Adipocyte (in vitro differentiated cells): ENCODE measurements around the gene C12orf57.

Source experiments
- DNase-seq: peaks from one replicate; pipeline ENCODE4 v3.0.0-alpha.2; 2015; ENCODE audit warnings: low read depth
- H3K27me3 ChIP-seq: replicated peaks from 2 replicates; pipeline ENCODE4 v1.7.0; 2013; ENCODE audit warnings: mild to moderate bottlenecking, low read length, moderate library complexity; ENCODE audit not compliant: control insufficient read depth, insufficient read depth
- H3K36me3 ChIP-seq: 2 replicates; pipeline ENCODE4 v1.7.0; 2013; ENCODE audit warnings: low read length, mild to moderate bottlenecking, moderate library complexity; ENCODE audit not compliant: control insufficient read depth, insufficient read depth, severe bottlenecking
- H3K4me1 ChIP-seq: 2 replicates; pipeline ENCODE4 v1.7.0; 2013; ENCODE audit warnings: mild to moderate bottlenecking, low read length, moderate library complexity; ENCODE audit not compliant: control insufficient read depth, insufficient read depth
- H3K4me3 ChIP-seq: 2 replicates; pipeline ENCODE4 v1.7.0; 2013; ENCODE audit warnings: mild to moderate bottlenecking, low read length, moderate library complexity
- H3K9ac ChIP-seq: 2 replicates; pipeline ENCODE4 v1.7.0; 2013; ENCODE audit warnings: mild to moderate bottlenecking, low read length, moderate library complexity
- H3K9me3 ChIP-seq: 2 replicates; pipeline ENCODE4 v1.7.0; 2013; ENCODE audit warnings: mild to moderate bottlenecking, low read length, moderate library complexity; ENCODE audit not compliant: control insufficient read depth

The C12orf57 gene

DNA sequence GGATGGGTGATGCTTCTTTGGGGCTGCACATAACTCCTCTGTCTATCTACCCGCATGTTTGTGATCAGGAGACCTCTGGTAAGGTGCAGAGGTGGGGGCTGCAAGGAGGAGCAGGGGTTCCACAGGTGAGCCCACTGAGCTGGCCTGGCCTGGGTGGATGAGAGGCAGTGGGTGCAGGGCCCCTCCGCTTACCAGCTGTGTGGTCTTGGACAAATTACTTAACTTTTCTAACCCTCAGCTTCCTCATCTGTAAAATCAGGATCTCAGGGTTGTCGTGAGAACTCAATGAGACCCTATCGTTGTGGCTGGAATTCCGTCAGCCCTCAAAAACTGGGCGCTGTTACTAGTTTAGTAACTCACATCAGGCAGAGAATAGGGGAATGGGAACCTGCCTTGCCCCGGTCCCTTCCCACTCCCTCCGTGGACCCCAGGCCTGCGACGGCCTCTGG lies 14.8 kb downstream of the C12orf57 start:
- Histone ChIP-seq H3K4me1 (peaks cover 16% of the 10 kb centered on the region), H3K9me3 (no peaks in the 10 kb centered on the region), H3K9ac (no peak overlapping the region), H3K36me3 (no peaks in the 10 kb centered on the region), H3K27me3 (peaks cover 6% of the 10 kb centered on the region), H3K4me3 (no peak overlapping the region)
- DNase-seq = no peak

DNA sequence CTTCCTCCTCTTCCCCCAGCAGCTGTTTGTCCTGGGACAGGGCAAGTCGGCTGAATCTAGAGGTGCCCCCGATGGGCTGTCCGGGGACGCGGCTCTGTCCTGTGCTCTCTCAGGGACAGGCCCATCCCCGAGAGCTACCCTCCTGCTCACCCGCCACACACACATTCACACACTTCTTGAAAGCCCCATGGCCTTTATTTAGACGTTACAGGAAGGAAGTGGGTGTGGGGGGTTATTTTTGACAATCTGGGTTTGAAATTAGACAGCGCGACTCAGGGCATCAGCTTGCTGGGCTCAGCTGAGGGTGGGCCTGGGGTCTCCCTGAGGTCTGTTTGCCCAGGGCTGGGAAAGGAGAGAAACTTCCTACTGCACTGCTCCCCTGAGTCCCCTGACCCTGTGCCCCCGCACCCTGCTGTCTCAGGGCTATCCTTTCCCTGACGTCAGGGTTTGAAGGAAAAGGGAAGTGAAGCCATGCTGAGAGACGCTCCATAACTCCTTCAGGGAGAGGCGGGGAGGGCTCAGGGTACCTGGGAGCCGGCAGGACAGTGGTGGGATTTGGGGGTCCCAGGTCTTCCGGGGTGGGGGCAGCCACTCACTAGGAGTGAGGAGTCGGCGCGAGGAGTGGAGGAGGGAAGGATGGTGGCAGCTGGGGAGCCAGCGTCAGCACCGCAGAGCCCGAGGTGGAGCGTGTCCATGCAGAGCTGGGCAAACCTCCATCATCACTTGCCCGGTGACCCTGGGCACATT lies 15.4 kb downstream of the C12orf57 start:
- H3K9me3 ChIP-seq = no peaks in the 10 kb centered on the region
- H3K36me3 ChIP-seq = no peaks in the 10 kb centered on the region
- H3K9ac ChIP-seq = no peak overlapping the region
- peaks cover 3% of the 10 kb centered on the region for H3K27me3 ChIP-seq
- H3K4me1 ChIP-seq = peaks cover 16% of the 10 kb centered on the region
- no peak overlapping the region for H3K4me3 ChIP-seq
- DNase-seq = no peak

- DNase-seq = no peak
- H3K4me3 ChIP-seq = no peak overlapping the region
- no peaks in the 10 kb centered on the region for H3K9me3 ChIP-seq
- H3K9ac ChIP-seq = no peak overlapping the region
- H3K27me3 ChIP-seq = no peaks in the 10 kb centered on the region
- peaks cover 16% of the 10 kb centered on the region for H3K4me1 ChIP-seq
- H3K36me3 ChIP-seq = peaks cover 6% of the 10 kb centered on the region
These were observed 16.2 kb downstream of the C12orf57 start for GRCh38 chr12:6959805-6960592.

DNA sequence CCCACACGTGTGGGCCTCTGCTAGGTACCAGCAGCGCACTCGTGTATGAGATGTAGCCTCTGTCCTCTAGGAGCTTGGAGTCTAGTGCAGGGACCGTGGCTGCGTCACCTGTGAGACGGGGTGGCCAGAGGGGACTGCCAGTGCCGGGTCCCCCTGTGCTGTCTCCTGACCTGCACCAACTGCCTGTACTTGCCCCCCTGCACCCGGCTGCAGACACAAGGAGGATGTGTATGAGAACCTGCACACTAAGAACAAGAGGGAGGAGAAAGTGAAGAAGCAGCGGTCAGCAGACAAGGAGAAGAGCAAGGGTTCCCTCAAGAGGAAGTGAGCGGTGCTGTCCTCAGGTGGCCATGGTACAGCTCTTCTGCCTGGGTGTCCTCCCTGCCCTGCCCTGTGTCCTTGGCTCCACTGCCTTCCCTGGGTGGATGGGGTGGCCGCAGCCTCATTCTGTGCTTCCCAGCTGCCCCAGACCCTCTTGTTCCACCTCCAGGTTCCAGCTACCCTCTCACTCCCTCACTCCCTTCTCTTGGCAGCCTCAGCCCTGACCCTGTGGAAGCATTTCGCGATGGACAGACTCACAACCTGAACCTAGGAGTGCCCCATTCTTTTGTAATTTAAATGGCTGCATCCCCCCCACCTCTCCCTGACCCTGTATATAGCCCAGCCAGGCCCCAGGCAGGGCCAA lies 16.9 kb downstream of the C12orf57 start:
- H3K36me3 ChIP-seq = peaks cover 12% of the 10 kb centered on the region
- peak overlapping the region; percentile 59 for H3K4me3 ChIP-seq
- no peaks in the 10 kb centered on the region for H3K27me3 ChIP-seq
- DNase-seq = no peak
- H3K9me3 ChIP-seq = no peaks in the 10 kb centered on the region
- peaks cover 22% of the 10 kb centered on the region for H3K4me1 ChIP-seq
- peak overlapping the region; percentile 79 for H3K9ac ChIP-seq

DNA sequence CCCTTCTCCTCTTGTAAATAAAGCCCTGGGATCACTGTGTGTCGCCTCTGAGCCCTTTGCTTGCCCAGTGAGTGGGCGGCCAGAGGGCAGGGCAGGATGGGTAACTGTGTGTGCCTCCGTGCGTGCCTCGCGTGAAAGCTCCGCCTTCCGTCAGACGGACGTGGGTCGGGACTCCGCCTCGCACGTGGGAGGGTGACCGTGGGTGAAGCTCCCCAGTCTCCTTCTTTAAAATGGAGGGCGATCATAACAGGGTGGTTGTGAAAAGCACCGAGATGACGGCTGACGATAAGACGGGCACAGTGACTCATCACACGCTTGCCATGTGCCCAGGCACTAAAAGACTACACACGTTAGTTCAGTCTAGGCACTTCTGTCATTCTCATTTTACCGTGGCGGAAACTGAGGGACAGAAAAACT lies 17.5 kb downstream of the C12orf57 start:
- H3K9me3 ChIP-seq = no peaks in the 10 kb centered on the region
- H3K4me1 ChIP-seq = peaks cover 26% of the 10 kb centered on the region
- peak overlapping the region; percentile 59 for H3K4me3 ChIP-seq
- no peaks in the 10 kb centered on the region for H3K27me3 ChIP-seq
- H3K36me3 ChIP-seq = peaks cover 17% of the 10 kb centered on the region
- peak overlapping the region; percentile 79 for H3K9ac ChIP-seq
- no peak for DNase-seq

- peak overlapping the region; percentile 59 for H3K4me3 ChIP-seq
- H3K9ac ChIP-seq = peak overlapping the region; percentile 79
- no peaks in the 10 kb centered on the region for H3K9me3 ChIP-seq
- H3K36me3 ChIP-seq = peaks cover 23% of the 10 kb centered on the region
- peaks cover 27% of the 10 kb centered on the region for H3K4me1 ChIP-seq
- peak; percentile 78 for DNase-seq
- no peaks in the 10 kb centered on the region for H3K27me3 ChIP-seq
These were observed 18.0 kb downstream of the C12orf57 start for GRCh38 chr12:6961695-6962284.

GRCh38 chr12:6962285-6963015 lies 18.6 kb downstream of the C12orf57 start:
- Histone ChIP-seq H3K36me3 (peaks cover 29% of the 10 kb centered on the region), H3K9me3 (no peaks in the 10 kb centered on the region), H3K9ac (peak overlapping the region; percentile 79), H3K4me1 (peaks cover 27% of the 10 kb centered on the region), H3K27me3 (no peaks in the 10 kb centered on the region), H3K4me3 (peak overlapping the region; percentile 59)
- DNase-seq = no peak

DNA sequence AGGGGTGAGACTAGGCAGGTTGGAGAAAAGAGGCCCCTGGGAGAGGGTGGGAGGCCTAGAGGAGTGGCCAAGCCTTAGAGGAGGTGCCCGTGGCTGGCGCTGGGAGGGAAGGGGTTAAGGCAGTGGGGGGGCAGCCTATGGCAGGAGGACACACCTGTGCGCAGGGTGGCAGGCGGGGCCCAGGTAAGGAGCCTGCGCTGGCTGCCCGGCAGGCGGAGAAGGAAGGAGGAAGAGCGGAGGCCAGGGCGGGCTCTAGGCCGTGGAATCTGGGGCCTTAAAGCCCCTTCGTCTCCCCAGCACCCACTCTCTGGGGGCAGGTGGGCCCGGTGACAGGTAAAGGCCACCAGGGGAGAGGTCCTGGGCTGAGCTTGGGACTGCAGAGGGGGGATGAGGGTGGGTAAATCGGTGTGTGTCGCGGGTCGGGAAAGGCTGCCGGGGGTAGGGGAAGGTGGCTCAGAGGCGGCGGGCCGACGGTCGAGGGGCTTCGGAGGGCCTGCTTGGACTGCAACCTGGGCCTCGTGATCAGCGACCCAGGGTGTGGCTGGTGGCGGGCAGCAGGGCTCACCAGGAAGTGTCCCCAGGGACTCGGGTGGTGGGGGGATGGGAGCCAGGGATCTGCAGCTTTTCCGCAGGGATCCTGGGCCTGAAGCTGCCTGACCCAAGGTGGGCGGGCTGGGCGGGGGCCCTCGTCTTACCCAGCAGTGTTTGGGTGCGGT lies 19.4 kb downstream of the C12orf57 start:
- Histone ChIP-seq H3K9me3 (no peaks in the 10 kb centered on the region), H3K9ac (no peak overlapping the region), H3K36me3 (peaks cover 36% of the 10 kb centered on the region), H3K27me3 (no peaks in the 10 kb centered on the region), H3K4me3 (no peak overlapping the region), H3K4me1 (peaks cover 27% of the 10 kb centered on the region)
- no peak for DNase-seq

DNA sequence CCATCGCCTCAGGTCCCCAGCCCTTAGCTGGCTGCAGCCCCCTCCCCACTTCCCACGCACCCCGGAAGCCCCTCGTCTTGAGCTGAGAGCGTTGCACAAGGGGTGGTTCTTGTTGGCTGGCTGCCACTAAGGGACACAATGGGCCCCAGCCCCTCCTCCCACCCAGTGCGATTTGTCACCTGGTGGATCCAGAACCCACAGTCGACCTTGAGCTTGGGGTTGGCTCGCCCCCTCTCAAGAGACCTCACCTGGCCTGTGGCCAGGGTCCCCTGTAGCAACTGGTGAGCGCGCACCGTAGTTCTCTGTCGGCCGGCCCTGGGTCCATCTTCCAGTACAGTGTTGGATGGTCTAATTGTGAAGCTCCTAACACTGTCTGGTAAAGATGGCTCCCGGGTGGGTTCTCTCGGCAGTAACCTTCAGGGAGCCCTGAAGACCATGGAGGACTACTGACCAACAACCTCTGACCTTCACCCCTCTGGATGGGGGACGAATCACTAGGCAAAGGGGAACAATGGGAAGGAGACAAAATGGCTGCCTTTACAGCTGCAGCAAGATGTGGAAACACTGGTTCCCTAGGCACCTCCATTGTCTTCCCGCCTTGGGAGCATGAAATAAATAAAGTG lies 20.1 kb downstream of the C12orf57 start:
- H3K4me3 ChIP-seq = no peak overlapping the region
- H3K9me3 ChIP-seq = no peaks in the 10 kb centered on the region
- H3K27me3 ChIP-seq = no peaks in the 10 kb centered on the region
- DNase-seq = no peak
- peaks cover 44% of the 10 kb centered on the region for H3K36me3 ChIP-seq
- no peak overlapping the region for H3K9ac ChIP-seq
- peaks cover 31% of the 10 kb centered on the region for H3K4me1 ChIP-seq

GRCh38 chr12:6964605-6965025 lies 20.8 kb downstream of the C12orf57 start:
- no peak for DNase-seq
- Histone ChIP-seq H3K36me3 (peaks cover 45% of the 10 kb centered on the region), H3K27me3 (no peaks in the 10 kb centered on the region), H3K9me3 (no peaks in the 10 kb centered on the region), H3K4me3 (no peak overlapping the region), H3K4me1 (peaks cover 37% of the 10 kb centered on the region), H3K9ac (peak overlapping the region; percentile 41)
